Testis (tissue), 2 donors: ENCODE data around the gene OR2W3.

ENCODE experiments used
- CTCF ChIP-seq, 3 experiments: fragments of 450-650 bp in 2 of 3; fragments of 200-600 bp in 1 of 3; sonication (generic) in 1 of 3; IDR thresholded peaks; one replicate each; pipeline ENCODE4 v1.5.1; 2016 to 2019; ENCODE audit warnings: antibody characterized with exemption in 3 of 3, mild to moderate bottlenecking in 2 of 3, moderate library complexity in 1 of 3
- POLR2A ChIP-seq: fragments of 450-650 bp; IDR thresholded peaks from one replicate; pipeline ENCODE4 v1.6.1; 2017; ENCODE audit warnings: antibody characterized with exemption, mild to moderate bottlenecking, moderate library complexity

GRCh38 chr1:247936415-247936814 is 41.0 kb downstream of the OR2W3 start:
- no peak for TF ChIP-seq CTCF (IDR thresholded peaks at IDR 0.05)
- TF ChIP-seq POLR2A = no peak
